HUDEP-2 (cell line): ENCODE measurements around the gene SLC5A5.

Source experiments
- DNase-seq, 76 experiments: peaks; one replicate each; lab custom pipeline; 2025; ENCODE audit not compliant: unreplicated experiment in 76 of 76; lab: John Stamatoyannopoulos, UW

The SLC5A5 gene

GRCh38 chr19:17846146-17846545 lies 25.6 kb upstream of the SLC5A5 start:
- no peak for DNase-seq

- no peak for DNase-seq
Observed at GRCh38 chr19:17847538-17848366, 24.0 kb upstream of the SLC5A5 start, which contains the start of gene JAK3. Gene JAK3, minus strand, starts transcription at chr19:17847982. Its CDS starts 3,565 bp downstream, at chr19:17844417.

GRCh38 chr19:17848595-17849292 lies 23.0 kb upstream of the SLC5A5 start:
- no peak for DNase-seq

- no peak for DNase-seq
Observed at GRCh38 chr19:17854061-17854460, 17.7 kb upstream of the SLC5A5 start.

- peak in 72 of 76 experiments; percentile 12 to 92 (median 74) for DNase-seq
Observed at GRCh38 chr19:17855280-17856152, 16.2 kb upstream of the SLC5A5 start.

- peak in 75 of 76 experiments; percentile 90 to 100 (median 100) for DNase-seq
Observed at GRCh38 chr19:17859533-17860330, 12.0 kb upstream of the SLC5A5 start, which contains the start of gene RPL18A. Gene RPL18A, plus strand, starts transcription at chr19:17859910. Its CDS starts 47 bp downstream, at chr19:17859957.

- DNase-seq: peak in 9 of 76 experiments; percentile 18 to 59 (median 35)
Observed at GRCh38 chr19:17860331-17860992, 11.3 kb upstream of the SLC5A5 start.

GRCh38 chr19:17860993-17861360 lies 10.8 kb upstream of the SLC5A5 start:
- peak in 3 of 76 experiments; percentile 11 to 46 (median 43) for DNase-seq

GRCh38 chr19:17861542-17862402 lies 10.0 kb upstream of the SLC5A5 start:
- DNase-seq: peak in 2 of 76 experiments; percentile 19 to 33

GRCh38 chr19:17862711-17863519 lies 8.8 kb upstream of the SLC5A5 start:
- no peak for DNase-seq

- DNase-seq: no peak
Observed at GRCh38 chr19:17863520-17864182, 8.1 kb upstream of the SLC5A5 start.

GRCh38 chr19:17865364-17866311 lies 6.1 kb upstream of the SLC5A5 start:
- DNase-seq: peak in 39 of 76 experiments; percentile 19 to 64 (median 38)

GRCh38 chr19:17866312-17866963 lies 5.3 kb upstream of the SLC5A5 start:
- DNase-seq: no peak

- DNase-seq: no peak
Observed at GRCh38 chr19:17866964-17867486, 4.7 kb upstream of the SLC5A5 start.

- DNase-seq: no peak
Observed at GRCh38 chr19:17868669-17869068, 3.1 kb upstream of the SLC5A5 start.
